Common myeloid progenitor, CD34-positive (primary cell): ENCODE results near the gene SCTR.

Experiments
- CTCF ChIA-PET: fragments of 350-600 bp; sonication (Branson Sonifier 250); formaldehyde crosslinking; loops from one replicate; lab custom pipeline; 2021; ENCODE audit warnings: antibody characterized with exemption; lab: Charles Lee
- POLR2A ChIA-PET: fragments of 350-600 bp; sonication (Branson Sonifier 250); formaldehyde crosslinking; loops from one replicate; lab custom pipeline; 2021; ENCODE audit warnings: antibody characterized with exemption; lab: Charles Lee
- DNase-seq, 3 donors: peaks; one replicate each; pipeline versions ENCODE4 v3.0.0 to v3.0.0-alpha.2; 2013
- H3K27ac ChIP-seq, 2 experiments: 1 replicate in 1 of 2; 2 replicates in 1 of 2; pipeline ENCODE4 v1.7.0; 2013; ENCODE audit warnings: inconsistent platforms in 2 of 2, low read length in 2 of 2, mild to moderate bottlenecking in 2 of 2, low read depth in 1 of 2, moderate library complexity in 1 of 2; ENCODE audit not compliant: severe bottlenecking in 2 of 2, insufficient read depth in 1 of 2, poor library complexity in 1 of 2
- H3K27me3 ChIP-seq, 5 experiments: replicated peaks in 2 of 5; 1 replicate in 3 of 5; 2 replicates in 2 of 5; pipeline versions ENCODE4 v1.6.1 to v1.7.0; 2013; ENCODE audit warnings: low read length in 4 of 5, mild to moderate bottlenecking in 2 of 5, moderate library complexity in 2 of 5, inconsistent platforms in 1 of 5; ENCODE audit not compliant: insufficient read depth in 5 of 5, control insufficient read depth in 4 of 5
- H3K36me3 ChIP-seq, 4 experiments: 1 replicate in 2 of 4; 2 replicates in 2 of 4; pipeline versions ENCODE4 v1.6.1 to v1.7.0; 2013; ENCODE audit warnings: low read length in 3 of 4, control low read depth in 1 of 4, mild to moderate bottlenecking in 1 of 4; ENCODE audit not compliant: control insufficient read depth in 4 of 4, insufficient read depth in 4 of 4
- H3K4me1 ChIP-seq, 4 experiments: 1 replicate in 3 of 4; 2 replicates in 1 of 4; pipeline versions ENCODE4 v1.6.1 to v1.7.1; 2013; ENCODE audit warnings: low read length in 3 of 4, mild to moderate bottlenecking in 3 of 4, control low read depth in 1 of 4, inconsistent platforms in 1 of 4, moderate library complexity in 1 of 4; ENCODE audit not compliant: control insufficient read depth in 4 of 4, insufficient read depth in 4 of 4; ENCODE audit errors: control extremely low read depth in 1 of 4
- H3K4me3 ChIP-seq, 7 experiments: 1 replicate in 4 of 7; 2 replicates in 3 of 7; pipeline versions ENCODE4 v1.5.1 to v1.7.0; 2013; ENCODE audit warnings: mild to moderate bottlenecking in 7 of 7, low read length in 6 of 7, moderate library complexity in 6 of 7, inconsistent platforms in 2 of 7, low read depth in 2 of 7, control low read depth in 1 of 7; ENCODE audit not compliant: insufficient read depth in 4 of 7, control insufficient read depth in 1 of 7; ENCODE audit errors: extremely low read depth in 1 of 7
- H3K9me3 ChIP-seq, 5 experiments: 1 replicate in 4 of 5; 2 replicates in 1 of 5; pipeline versions ENCODE4 v1.6.1 to v1.7.1; 2013; ENCODE audit warnings: low read length in 4 of 5, mild to moderate bottlenecking in 2 of 5, inconsistent platforms in 1 of 5, low read depth in 1 of 5, moderate library complexity in 1 of 5; ENCODE audit not compliant: control insufficient read depth in 4 of 5, insufficient read depth in 2 of 5; ENCODE audit errors: control extremely low read depth in 1 of 5
- WGBS: methylation state at CpG from one replicate; pipeline ENCODE4 v1.1.5; 2013; ENCODE audit not compliant: insufficient coverage; 5-methylcytosine and 5-hydroxymethylcytosine counted together

The SCTR gene

DNA sequence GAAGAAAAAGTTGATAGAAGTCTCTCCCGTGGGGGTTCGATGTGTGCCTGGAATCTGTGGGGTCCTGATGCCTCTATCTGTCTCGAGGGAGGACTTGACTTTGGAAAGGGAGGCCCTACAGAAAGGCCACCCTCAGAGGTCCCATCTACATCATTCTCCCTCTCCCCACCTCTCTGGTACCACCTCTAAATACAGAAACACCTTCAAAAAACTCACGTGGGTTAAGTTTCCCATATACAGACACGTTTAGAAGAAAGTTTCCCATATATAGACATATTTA, 97.9 kb downstream of the SCTR start:
- H3K9me3 ChIP-seq = peaks cover 0 to 2% (median 1%) of the 10 kb centered on the region in 5 experiments
- 68% methylated on average over 5 of the region's 5 CpGs for WGBS
- no peak for DNase-seq
- H3K27me3 ChIP-seq = peaks cover 0 to 25% (median 6%) of the 10 kb centered on the region in 5 experiments
- ChIA-PET POLR2A (no interaction called here), CTCF (no interaction called here)
- H3K4me3 ChIP-seq = no peak overlapping the region
- no peak overlapping the region for H3K27ac ChIP-seq
- peaks cover 0 to 2% (median 2%) of the 10 kb centered on the region in 4 experiments for H3K4me1 ChIP-seq
- no peaks in the 10 kb centered on the region for H3K36me3 ChIP-seq

DNA sequence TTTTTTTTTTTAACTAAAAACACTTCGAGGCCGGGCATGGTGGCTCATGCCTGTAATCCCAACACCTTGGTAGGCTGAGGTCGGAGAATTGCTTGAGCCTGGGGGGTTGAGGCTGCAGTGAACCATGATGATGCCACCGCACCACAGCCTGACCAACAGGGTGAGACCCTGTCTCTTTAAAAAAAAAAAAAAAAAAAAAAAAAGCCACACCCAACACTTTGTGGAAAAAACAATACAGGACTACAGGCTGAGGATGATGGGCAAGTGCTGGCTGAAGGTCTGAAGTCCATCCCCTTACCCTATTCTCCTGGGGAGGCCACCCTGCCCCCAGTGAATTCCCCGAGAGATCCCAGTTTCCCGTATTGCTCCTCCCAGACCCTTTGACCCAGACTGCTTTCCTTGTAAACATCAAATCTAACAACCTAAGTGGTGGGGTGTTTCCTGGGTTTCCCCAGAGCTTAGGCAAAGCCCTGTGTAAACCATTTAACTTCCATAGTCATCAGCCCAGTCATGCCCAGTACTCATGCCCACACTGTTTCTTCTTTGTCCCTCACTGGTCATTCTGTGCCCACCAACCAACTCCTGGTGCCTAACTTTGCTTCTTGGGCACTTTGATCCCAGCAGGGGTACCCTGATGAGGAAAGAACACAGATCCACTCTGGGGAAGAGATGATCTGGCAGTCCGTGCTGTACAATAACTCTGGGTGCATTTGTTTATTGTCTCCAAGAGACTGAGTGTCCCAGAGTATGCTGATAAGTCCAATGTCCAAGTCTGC, 98.5 kb downstream of the SCTR start:
- H3K9me3 ChIP-seq = peaks cover 0 to 7% (median 4%) of the 10 kb centered on the region in 5 experiments
- ChIA-PET POLR2A (no interaction called here), CTCF (no interaction called here)
- H3K27me3 ChIP-seq = peaks cover 0 to 20% (median under 1%) of the 10 kb centered on the region in 5 experiments
- no peaks in the 10 kb centered on the region for H3K4me1 ChIP-seq
- no peaks in the 10 kb centered on the region for H3K36me3 ChIP-seq
- no peak for DNase-seq
- H3K4me3 ChIP-seq = no peak overlapping the region
- 100% methylated on average over 3 of the region's 7 CpGs for WGBS
- H3K27ac ChIP-seq = no peak overlapping the region

DNA sequence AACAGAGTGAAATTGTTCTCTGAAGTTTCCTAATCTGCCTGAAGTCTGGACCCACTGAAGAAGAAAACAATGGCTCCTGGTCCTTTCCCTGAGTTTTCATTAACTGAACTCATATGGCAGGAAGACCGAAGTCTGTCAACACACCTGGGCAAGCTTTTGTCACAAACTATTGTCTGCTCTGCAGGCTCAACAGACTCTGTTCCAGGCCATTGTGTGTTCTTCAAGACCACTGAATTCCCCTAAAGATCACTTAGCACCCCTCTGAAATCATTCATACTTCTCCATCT, 99.2 kb downstream of the SCTR start:
- 100% methylated on average over 1 of the region's 1 CpG for WGBS
- Histone ChIP-seq H3K9me3 (peaks cover 0 to 9% (median 4%) of the 10 kb centered on the region in 5 experiments), H3K4me3 (no peak overlapping the region), H3K36me3 (no peaks in the 10 kb centered on the region), H3K27me3 (peaks cover 0 to 17% (median 0%) of the 10 kb centered on the region in 5 experiments), H3K4me1 (no peaks in the 10 kb centered on the region), H3K27ac (no peak overlapping the region)
- ChIA-PET POLR2A (no interaction called here), CTCF (no interaction called here)
- DNase-seq = no peak

DNA sequence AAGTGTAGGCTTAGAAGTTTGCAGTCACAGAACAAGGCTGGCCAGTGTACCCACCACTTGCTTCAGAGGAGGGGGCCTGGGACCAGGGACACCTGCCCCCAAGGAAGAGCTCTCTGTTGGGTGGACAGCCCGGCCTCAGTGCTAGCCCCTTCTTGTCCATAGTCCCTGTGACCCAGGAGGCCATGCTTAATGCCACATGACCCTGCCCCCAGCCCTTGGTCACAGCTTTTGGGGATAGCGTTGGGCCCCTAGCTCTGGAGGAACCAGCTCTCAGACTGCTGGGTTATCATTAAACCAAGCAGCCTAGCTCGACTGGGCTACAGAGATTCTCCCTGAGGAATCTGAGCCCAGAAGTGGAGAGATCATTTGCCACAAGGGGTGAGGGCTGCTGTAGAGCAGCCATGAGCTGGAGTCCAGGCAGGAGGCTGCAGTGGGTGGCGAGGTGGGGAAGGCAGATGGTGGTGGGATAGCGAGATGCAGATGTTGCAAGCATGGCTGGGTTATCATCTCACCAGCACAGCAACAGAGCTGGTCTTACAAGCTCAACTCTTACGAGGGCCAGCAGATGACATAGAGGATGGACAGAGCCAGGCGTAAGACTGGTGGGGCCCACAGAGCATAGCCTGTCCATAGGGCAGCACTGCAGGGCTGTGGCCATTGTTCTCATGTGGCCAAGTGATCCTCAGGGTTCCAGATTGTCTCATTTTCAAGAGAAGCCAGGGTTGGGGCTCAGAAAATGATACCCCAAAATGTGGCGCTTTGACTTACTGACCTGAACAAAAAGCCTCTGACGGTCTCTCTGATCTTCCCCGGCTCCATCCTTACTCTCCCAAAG, 99.8 kb downstream of the SCTR start:
- Histone ChIP-seq H3K4me1 (no peaks in the 10 kb centered on the region), H3K9me3 (peaks cover 0 to 9% (median 4%) of the 10 kb centered on the region in 5 experiments), H3K27me3 (peaks cover 0 to 15% (median 0%) of the 10 kb centered on the region in 5 experiments), H3K36me3 (no peaks in the 10 kb centered on the region), H3K4me3 (no peak overlapping the region), H3K27ac (no peak overlapping the region)
- ChIA-PET POLR2A (no interaction called here), CTCF (no interaction called here)
- no peak for DNase-seq
- 95% methylated on average over 9 of the region's 10 CpGs for WGBS

DNA sequence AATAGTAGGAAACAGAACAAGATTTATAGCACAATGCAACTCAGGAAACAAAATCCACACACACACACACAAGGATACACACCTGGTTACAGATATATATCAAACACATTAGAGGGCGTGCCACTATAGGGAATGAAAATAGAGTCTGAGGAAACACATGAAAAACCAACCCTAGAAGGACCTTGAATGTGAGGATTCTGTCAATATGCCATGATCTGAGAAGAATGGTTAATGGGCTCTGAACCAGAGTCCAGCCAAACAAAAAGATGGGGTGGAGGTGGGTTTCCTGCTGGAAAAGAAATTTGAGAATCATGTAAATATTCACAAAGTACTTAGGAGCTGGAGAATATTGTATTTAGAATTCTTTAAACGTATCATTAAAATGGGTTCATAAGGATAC, 100.5 kb downstream of the SCTR start:
- peaks cover 0 to 11% (median 0%) of the 10 kb centered on the region in 5 experiments for H3K27me3 ChIP-seq
- CTCF ChIA-PET = no interaction called here
- POLR2A ChIA-PET = no interaction called here
- DNase-seq = no peak
- H3K4me3 ChIP-seq = no peak overlapping the region
- no peak overlapping the region for H3K27ac ChIP-seq
- no peaks in the 10 kb centered on the region for H3K36me3 ChIP-seq
- WGBS = 100% methylated on average over 1 of the region's 2 CpGs
- H3K9me3 ChIP-seq = peaks cover 0 to 9% (median 4%) of the 10 kb centered on the region in 5 experiments
- no peaks in the 10 kb centered on the region for H3K4me1 ChIP-seq

DNA sequence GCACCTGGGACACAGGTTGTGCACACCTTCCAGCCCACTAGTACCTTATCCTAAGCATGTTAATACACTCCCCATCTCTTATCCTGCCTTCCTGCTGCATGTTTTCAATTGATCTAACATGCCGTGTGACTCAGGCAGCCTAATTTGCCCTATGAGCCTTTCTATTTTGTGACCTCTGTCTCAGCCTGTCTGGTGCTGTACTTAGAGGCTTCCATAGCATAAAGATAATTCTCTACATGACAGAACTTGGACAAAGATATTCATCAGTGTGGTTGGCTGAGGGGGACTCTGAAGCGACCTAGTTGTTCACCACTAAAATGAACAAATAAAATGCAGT, 101.2 kb downstream of the SCTR start:
- ChIA-PET POLR2A (no interaction called here), CTCF (no interaction called here)
- H3K4me1 ChIP-seq = no peaks in the 10 kb centered on the region
- WGBS = 92% methylated on average over 2 of the region's 2 CpGs
- no peak overlapping the region for H3K4me3 ChIP-seq
- no peak for DNase-seq
- H3K36me3 ChIP-seq = no peaks in the 10 kb centered on the region
- H3K27ac ChIP-seq = no peak overlapping the region
- peaks cover 0 to 11% (median 0%) of the 10 kb centered on the region in 5 experiments for H3K27me3 ChIP-seq
- peaks cover 0 to 9% (median 4%) of the 10 kb centered on the region in 5 experiments for H3K9me3 ChIP-seq

DNA sequence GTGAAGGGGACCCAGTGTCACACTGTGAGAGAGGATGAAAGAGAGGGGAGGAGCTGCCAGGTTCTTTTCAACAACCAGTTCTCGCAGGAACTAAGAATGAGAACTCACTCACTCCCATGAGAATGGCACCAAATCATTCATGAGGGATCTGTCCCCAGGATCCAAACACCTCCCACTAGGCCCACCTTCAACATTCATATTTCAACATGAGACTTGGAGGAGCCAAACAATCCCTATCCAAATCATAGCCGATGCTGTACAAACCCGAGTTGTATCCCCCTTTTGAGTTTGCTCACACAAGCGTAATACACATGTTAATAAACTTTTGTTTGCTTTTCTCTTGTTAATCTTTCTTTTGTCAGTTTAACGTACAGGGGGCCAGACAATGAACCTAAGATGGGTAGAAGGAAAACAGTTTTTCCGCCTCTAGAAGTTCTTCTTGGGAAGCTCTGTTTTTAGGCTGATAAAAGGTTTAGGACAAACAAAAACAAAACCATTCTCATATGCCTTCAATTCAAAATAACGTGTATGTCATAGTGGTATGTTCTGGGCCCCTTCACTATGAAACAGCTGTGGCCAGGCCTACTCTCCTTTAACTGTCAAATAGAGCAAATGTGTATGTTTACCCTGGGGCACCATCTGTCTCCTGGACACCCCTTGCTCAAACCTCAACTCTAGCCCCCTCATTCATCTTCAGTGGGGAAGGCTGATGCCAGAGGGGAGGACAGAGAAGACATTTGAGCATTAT, 101.7 kb downstream of the SCTR start:
- no peaks in the 10 kb centered on the region for H3K4me1 ChIP-seq
- H3K27ac ChIP-seq = no peak overlapping the region
- CTCF ChIA-PET = no interaction called here
- H3K4me3 ChIP-seq = no peak overlapping the region
- WGBS = 82% methylated on average over 6 of the region's 7 CpGs
- no peak for DNase-seq
- POLR2A ChIA-PET = no interaction called here
- H3K27me3 ChIP-seq = peaks cover 0 to 11% (median 0%) of the 10 kb centered on the region in 5 experiments
- H3K9me3 ChIP-seq = peaks cover 0 to 9% (median 4%) of the 10 kb centered on the region in 5 experiments
- no peaks in the 10 kb centered on the region for H3K36me3 ChIP-seq
